MM.1S (cell line): ENCODE measurements around the gene KRT9.

Experiments used
- DNase-seq: peaks from one replicate; pipeline ENCODE4 v3.0.0-alpha.2; 2015
- H2AFZ ChIP-seq: fragments of 300-600 bp; sonication (generic); 2 replicates; pipeline ENCODE4 v1.6.0; 2016; ENCODE audit warnings: antibody characterized with exemption, low read length
- H3F3A ChIP-seq: fragments of 300-600 bp; sonication (generic); 2 replicates; pipeline ENCODE4 v1.6.1; 2016; ENCODE audit warnings: mild to moderate bottlenecking, antibody characterized with exemption, low read length, moderate library complexity, mixed read lengths; ENCODE audit not compliant: insufficient read depth
- H3K27ac ChIP-seq: fragments of 300-600 bp; sonication (generic); 2 replicates; pipeline ENCODE4 v1.5.1; 2016; ENCODE audit warnings: mild to moderate bottlenecking, low read length
- H3K27me3 ChIP-seq: fragments of 300-600 bp; sonication (generic); replicated peaks from 2 replicates; pipeline ENCODE4 v1.6.0; 2016; ENCODE audit warnings: low read length; ENCODE audit not compliant: insufficient read depth
- H3K36me3 ChIP-seq: fragments of 300-600 bp; sonication (generic); replicated peaks from 2 replicates; pipeline ENCODE4 v1.6.1; 2016; ENCODE audit warnings: mild to moderate bottlenecking, low read length, mixed read lengths; ENCODE audit not compliant: insufficient read depth
- H3K4me1 ChIP-seq: fragments of 300-600 bp; sonication (generic); 2 replicates; pipeline ENCODE4 v1.6.1; 2016; ENCODE audit warnings: low read length, mixed read lengths
- H3K4me2 ChIP-seq: fragments of 300-600 bp; sonication (generic); 2 replicates; pipeline ENCODE4 v1.6.0; 2016; ENCODE audit warnings: low read depth, low read length
- H3K4me3 ChIP-seq: fragments of 300-600 bp; sonication (generic); 2 replicates; pipeline ENCODE4 v1.5.1; 2016; ENCODE audit warnings: low read length, mixed read lengths
- H3K79me2 ChIP-seq: fragments of 300-600 bp; sonication (generic); 2 replicates; pipeline ENCODE4 v1.6.1; 2016; ENCODE audit warnings: mixed run types, low read length, mixed read lengths
- H3K9ac ChIP-seq: fragments of 300-600 bp; sonication (generic); 2 replicates; pipeline ENCODE4 v1.6.1; 2016; ENCODE audit warnings: low read length, mixed read lengths
- H3K9me2 ChIP-seq: fragments of 300-600 bp; sonication (generic); replicated peaks from 2 replicates; pipeline ENCODE4 v1.6.1; 2016; ENCODE audit warnings: mild to moderate bottlenecking, low read length, mixed read lengths; ENCODE audit not compliant: insufficient read depth
- H3K9me3 ChIP-seq: fragments of 300-600 bp; sonication (generic); replicated peaks from 2 replicates; pipeline ENCODE4 v1.6.1; 2016; ENCODE audit warnings: mild to moderate bottlenecking, low read length, mixed read lengths; ENCODE audit not compliant: insufficient read depth
- H4K20me1 ChIP-seq: fragments of 300-600 bp; sonication (generic); 2 replicates; pipeline ENCODE4 v1.6.1; 2016; ENCODE audit warnings: mild to moderate bottlenecking, low read length, moderate library complexity, mixed read lengths; ENCODE audit not compliant: insufficient read depth
- EZH2 ChIP-seq: fragments of 300-600 bp; sonication (generic); optimal IDR thresholded peaks from 2 replicates; pipeline ENCODE3; 2017; ENCODE audit warnings: low read depth, mild to moderate bottlenecking, antibody characterized with exemption, low read length, mixed read lengths
- EZH2phosphoT487 ChIP-seq: fragments of 300-600 bp; sonication (generic); IDR thresholded peaks from 2 replicates; pipeline ENCODE4 v1.6.1; 2018; ENCODE audit warnings: antibody characterized with exemption, low read length
- TF ChIP-seq, protein P1 (sequence below): fragments of 300-600 bp; sonication (generic); IDR thresholded peaks from 2 replicates; pipeline ENCODE4 v1.5.1; 2016; ENCODE audit warnings: antibody characterized with exemption, low read length, mixed read lengths

Gene KRT9

DNA sequence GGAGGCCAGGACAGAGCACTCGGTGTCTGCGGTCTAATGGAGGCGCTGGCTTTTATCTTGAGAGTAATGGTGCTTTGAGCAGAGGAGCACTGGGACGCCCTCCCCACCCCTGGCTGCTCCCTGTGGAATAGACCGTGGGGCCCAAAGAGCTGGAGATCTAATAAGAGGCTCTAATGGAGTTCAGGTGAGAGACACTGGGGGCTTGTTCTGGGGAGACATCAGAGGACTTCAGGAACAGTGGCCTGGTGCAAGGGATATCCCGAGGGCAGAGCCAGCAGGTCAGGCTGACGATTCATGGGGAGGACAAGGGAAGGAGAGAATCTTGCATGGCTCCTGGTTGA lies 34.3 kb downstream of the KRT9 start:
- Histone ChIP-seq H2AFZ (no peak overlapping the region), H3K27ac (no peak overlapping the region), H3K4me1 (no peaks in the 10 kb centered on the region), H3K4me2 (no peak overlapping the region), H3K79me2 (no peaks in the 10 kb centered on the region), H3F3A (no peaks in the 10 kb centered on the region), H4K20me1 (no peaks in the 10 kb centered on the region), H3K9ac (no peak overlapping the region), H3K27me3 (no peaks in the 10 kb centered on the region), H3K9me2 (no peaks in the 10 kb centered on the region), H3K36me3 (no peaks in the 10 kb centered on the region), H3K4me3 (no peak overlapping the region), H3K9me3 (no peaks in the 10 kb centered on the region)
- no peak for TF ChIP-seq EZH2phosphoT487
- TF ChIP-seq, protein P1, sequence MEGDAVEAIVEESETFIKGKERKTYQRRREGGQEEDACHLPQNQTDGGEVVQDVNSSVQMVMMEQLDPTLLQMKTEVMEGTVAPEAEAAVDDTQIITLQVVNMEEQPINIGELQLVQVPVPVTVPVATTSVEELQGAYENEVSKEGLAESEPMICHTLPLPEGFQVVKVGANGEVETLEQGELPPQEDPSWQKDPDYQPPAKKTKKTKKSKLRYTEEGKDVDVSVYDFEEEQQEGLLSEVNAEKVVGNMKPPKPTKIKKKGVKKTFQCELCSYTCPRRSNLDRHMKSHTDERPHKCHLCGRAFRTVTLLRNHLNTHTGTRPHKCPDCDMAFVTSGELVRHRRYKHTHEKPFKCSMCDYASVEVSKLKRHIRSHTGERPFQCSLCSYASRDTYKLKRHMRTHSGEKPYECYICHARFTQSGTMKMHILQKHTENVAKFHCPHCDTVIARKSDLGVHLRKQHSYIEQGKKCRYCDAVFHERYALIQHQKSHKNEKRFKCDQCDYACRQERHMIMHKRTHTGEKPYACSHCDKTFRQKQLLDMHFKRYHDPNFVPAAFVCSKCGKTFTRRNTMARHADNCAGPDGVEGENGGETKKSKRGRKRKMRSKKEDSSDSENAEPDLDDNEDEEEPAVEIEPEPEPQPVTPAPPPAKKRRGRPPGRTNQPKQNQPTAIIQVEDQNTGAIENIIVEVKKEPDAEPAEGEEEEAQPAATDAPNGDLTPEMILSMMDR: no peak
- no peak for TF ChIP-seq EZH2
- no peak for DNase-seq

DNA sequence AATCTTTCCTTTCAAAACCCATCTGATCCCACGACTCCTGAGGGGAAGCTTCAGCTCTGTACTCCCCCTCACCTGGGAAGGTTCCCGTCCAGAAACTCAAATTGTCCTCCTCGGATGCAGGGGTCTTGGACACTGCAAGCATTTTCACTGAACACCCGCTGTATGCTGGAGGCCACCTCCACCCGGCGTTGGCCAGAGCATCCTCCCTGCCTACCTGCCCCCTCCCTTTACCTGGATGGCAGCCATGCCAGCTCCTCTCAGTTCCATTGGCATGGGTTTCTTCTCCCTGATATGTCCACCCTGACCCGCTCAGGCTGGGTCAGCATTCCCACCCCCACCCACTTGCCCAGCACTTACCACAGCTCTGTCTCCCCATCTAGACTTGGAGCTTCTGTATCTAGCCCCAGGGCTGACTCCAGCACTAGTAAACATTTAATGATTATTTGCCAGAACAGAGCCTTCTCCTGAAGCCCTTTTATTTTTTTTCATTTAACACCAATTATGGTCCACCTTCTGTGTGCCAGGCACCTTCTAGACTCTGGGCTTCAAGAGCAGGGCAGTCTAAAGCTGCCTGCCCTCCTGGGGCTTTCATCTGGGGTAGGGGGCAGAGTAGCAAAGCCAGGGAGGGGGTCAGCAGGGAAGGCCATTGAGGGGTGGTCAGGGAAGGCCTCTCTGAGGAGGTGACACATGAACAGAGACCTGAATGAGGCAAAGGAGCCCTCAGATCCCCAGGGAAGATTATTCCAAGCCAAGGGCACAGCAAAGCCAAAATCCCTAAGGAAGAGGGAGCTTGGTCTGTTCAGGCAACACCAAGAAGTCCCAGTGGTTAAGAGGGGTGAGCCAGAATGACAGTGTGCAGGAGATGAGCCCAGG lies 34.9 kb downstream of the KRT9 start:
- Histone ChIP-seq H3K27me3 (no peaks in the 10 kb centered on the region), H3K79me2 (no peaks in the 10 kb centered on the region), H3K36me3 (no peaks in the 10 kb centered on the region), H3K27ac (no peak overlapping the region), H3K9ac (no peak overlapping the region), H3K4me2 (no peak overlapping the region), H3K4me3 (no peak overlapping the region), H3F3A (no peaks in the 10 kb centered on the region), H3K9me2 (no peaks in the 10 kb centered on the region), H4K20me1 (no peaks in the 10 kb centered on the region), H3K9me3 (no peaks in the 10 kb centered on the region), H3K4me1 (no peaks in the 10 kb centered on the region), H2AFZ (no peak overlapping the region)
- TF ChIP-seq EZH2 (no peak), EZH2phosphoT487 (no peak)
- TF ChIP-seq, protein P1: no peak
- DNase-seq: no peak

DNA sequence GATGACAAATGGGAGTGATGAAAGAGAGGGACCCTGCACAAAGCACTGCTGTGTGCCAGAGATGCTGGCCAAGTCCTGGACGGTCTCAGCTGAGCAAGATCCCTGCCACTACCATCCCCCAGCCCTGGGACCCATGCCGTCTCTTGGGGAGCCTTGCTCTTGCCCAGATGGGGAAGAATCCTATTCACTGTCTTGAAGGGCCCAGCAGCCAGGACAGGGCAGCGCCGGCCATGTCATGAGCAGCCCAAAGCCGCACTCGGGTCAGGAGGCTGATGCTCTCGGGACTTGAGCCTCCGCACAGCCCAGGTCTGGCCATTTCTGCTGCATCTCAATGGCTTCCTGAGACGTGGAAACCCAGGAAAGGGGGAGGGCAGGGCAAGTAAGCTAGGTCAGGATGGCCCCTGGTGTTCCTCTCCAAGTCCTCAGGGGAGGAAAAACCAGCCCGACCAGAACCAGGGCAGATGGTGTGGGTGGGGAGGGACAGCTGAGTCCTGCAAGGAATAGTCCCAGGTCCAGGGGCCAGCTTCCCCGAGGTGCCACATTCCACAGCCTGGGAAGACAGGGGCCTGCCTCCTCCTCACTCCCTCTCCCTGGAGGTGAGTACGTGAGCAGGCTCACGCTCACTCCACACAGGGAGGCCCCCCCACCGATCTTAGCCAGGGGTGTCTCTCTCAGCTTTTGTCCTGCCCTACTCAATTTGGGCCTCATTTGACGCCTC lies 35.9 kb downstream of the KRT9 start:
- Histone ChIP-seq H4K20me1 (no peaks in the 10 kb centered on the region), H3K27ac (no peak overlapping the region), H3K4me1 (no peaks in the 10 kb centered on the region), H3K9ac (no peak overlapping the region), H3K27me3 (no peaks in the 10 kb centered on the region), H3K9me2 (no peaks in the 10 kb centered on the region), H3K4me3 (no peak overlapping the region), H3K9me3 (no peaks in the 10 kb centered on the region), H2AFZ (no peak overlapping the region), H3K4me2 (no peak overlapping the region), H3K79me2 (no peaks in the 10 kb centered on the region), H3F3A (no peaks in the 10 kb centered on the region), H3K36me3 (no peaks in the 10 kb centered on the region)
- no peak for TF ChIP-seq EZH2phosphoT487
- no peak for DNase-seq
